T follicular helper cell (primary cell): ENCODE measurements around the gene UBAP2L.
"Not testable (repeated sequence)": the region's sequence is repeated elsewhere in the genome, so short reads cannot be mapped to it uniquely, and the experiment has no call there.

Experiments used
- DNase-seq: peaks from one replicate; pipeline ENCODE4 v3.0.0-alpha.2; 2020; ENCODE audit warnings: low read depth

The UBAP2L gene

GRCh38 chr1:154312229-154313065, 91.7 kb downstream of the UBAP2L start:
- not testable (repeated sequence) for DNase-seq

GRCh38 chr1:154313066-154313356, 92.3 kb downstream of the UBAP2L start:
- no peak for DNase-seq

DNA sequence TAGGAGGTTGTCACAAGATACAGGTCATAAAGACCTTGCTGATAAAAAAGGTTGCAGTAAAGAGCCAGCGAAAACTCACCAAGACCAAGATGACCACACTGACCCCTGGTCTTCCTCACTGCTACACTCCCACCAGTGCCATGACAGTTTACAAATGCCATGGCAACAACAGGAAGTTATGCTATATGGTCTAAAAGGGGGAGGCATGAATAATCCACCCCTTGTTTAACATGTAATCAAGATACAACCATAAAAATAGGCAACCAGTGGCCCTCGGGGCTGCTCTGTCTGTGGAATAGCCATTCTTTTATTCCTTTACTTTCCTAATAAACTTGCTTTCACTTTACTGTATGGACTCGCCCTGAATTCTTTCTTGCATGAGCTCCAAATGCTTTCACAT, 93.5 kb downstream of the UBAP2L start:
- not testable (repeated sequence) for DNase-seq

DNA sequence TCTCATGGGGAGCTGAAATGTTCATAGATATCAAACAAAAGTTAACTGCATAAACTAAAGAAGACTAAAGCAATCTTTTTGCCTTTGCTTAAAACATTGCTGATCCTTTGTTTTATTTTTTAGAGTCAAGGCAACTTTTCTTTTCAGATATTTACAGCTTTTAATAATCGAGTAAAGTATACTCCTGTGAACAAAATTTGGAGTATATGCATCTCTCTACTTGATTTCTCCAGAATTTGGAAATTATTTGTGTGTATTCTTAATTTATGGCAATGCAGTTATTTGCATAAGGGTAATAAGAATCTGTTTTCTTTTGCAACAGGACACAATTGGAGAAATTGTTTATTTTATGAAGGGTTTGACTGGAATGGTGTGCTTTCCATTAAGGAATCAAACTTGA, 95.9 kb downstream of the UBAP2L start:
- DNase-seq: no peak

GRCh38 chr1:154318386-154318785, 97.6 kb downstream of the UBAP2L start:
- no peak for DNase-seq
